ENCODE results near the gene ZSCAN2.

Gene ZSCAN2

GRCh38 chr15:84597296-84597695 lies 3.5 kb upstream of the ZSCAN2 start:
- FAIRE-seq: no peak
- DNase-seq (ENCODE audit: insufficient read length, low spot score): no peak

- FAIRE-seq: peak; percentile 8
- DNase-seq (ENCODE audit: insufficient read length, low spot score): no peak
Measured at GRCh38 chr15:84598250-84598649, 2.6 kb upstream of the ZSCAN2 start.

GRCh38 chr15:84598993-84599392 lies 1.8 kb upstream of the ZSCAN2 start:
- FAIRE-seq: no peak
- no peak for DNase-seq (ENCODE audit: insufficient read length, low spot score)

GRCh38 chr15:84599906-84600305 lies 903 bp upstream of the ZSCAN2 start:
- DNase-seq (ENCODE audit: insufficient read length, low spot score) (no peak), FAIRE-seq (no peak)

GRCh38 chr15:84600331-84600686 lies 500 bp upstream of the ZSCAN2 start:
- FAIRE-seq (no peak), DNase-seq (ENCODE audit: insufficient read length, low spot score) (no peak)

GRCh38 chr15:84601555-84601838 lies 688 bp downstream of the ZSCAN2 start:
- FAIRE-seq (no peak), DNase-seq (ENCODE audit: insufficient read length, low spot score) (no peak)

- no peak for DNase-seq (ENCODE audit: insufficient read length, low spot score)
- no peak for FAIRE-seq
Measured at GRCh38 chr15:84603630-84604379, 3.0 kb downstream of the ZSCAN2 start.

GRCh38 chr15:84604826-84605553 lies 4.2 kb downstream of the ZSCAN2 start:
- DNase-seq (ENCODE audit: insufficient read length, low spot score) (no peak), FAIRE-seq (no peak)

- FAIRE-seq (no peak), DNase-seq (ENCODE audit: insufficient read length, low spot score) (no peak)
Measured at GRCh38 chr15:84605554-84605882, 4.7 kb downstream of the ZSCAN2 start.

GRCh38 chr15:84606653-84607120 lies 5.9 kb downstream of the ZSCAN2 start:
- FAIRE-seq: no peak

GRCh38 chr15:84608707-84609284 lies 8.0 kb downstream of the ZSCAN2 start:
- DNase-seq (ENCODE audit: insufficient read length, low spot score): no peak
- no peak for FAIRE-seq

More at GRCh38 chr15:84606653-84607120, 5.9 kb downstream of the ZSCAN2 start:
- DNase-seq (ENCODE audit: insufficient read length, low spot score): no peak

- DNase-seq (ENCODE audit: insufficient read length, low spot score): no peak
- no peak for FAIRE-seq
Measured at GRCh38 chr15:84609818-84610525, 9.2 kb downstream of the ZSCAN2 start.

- FAIRE-seq: no peak
- no peak for DNase-seq (ENCODE audit: insufficient read length, low spot score)
Measured at GRCh38 chr15:84611631-84612030, 10.8 kb downstream of the ZSCAN2 start.

GRCh38 chr15:84616235-84616634 lies 15.4 kb downstream of the ZSCAN2 start:
- FAIRE-seq: no peak
- no peak for DNase-seq (ENCODE audit: insufficient read length, low spot score)

GRCh38 chr15:84620626-84621025 lies 19.8 kb downstream of the ZSCAN2 start:
- DNase-seq (ENCODE audit: insufficient read length, low spot score) (no peak), FAIRE-seq (no peak)

- FAIRE-seq (no peak), DNase-seq (ENCODE audit: insufficient read length, low spot score) (no peak)
Measured at GRCh38 chr15:84621358-84621979, 20.7 kb downstream of the ZSCAN2 start.

GRCh38 chr15:84624359-84624758 lies 23.6 kb downstream of the ZSCAN2 start:
- DNase-seq (ENCODE audit: insufficient read length, low spot score): no peak
- FAIRE-seq: no peak

GRCh38 chr15:84625123-84625522 lies 24.3 kb downstream of the ZSCAN2 start:
- FAIRE-seq (no peak), DNase-seq (ENCODE audit: insufficient read length, low spot score) (no peak)

GRCh38 chr15:84629033-84629432 lies 28.2 kb downstream of the ZSCAN2 start:
- DNase-seq (ENCODE audit: insufficient read length, low spot score) (no peak), FAIRE-seq (no peak)

- FAIRE-seq (no peak), DNase-seq (ENCODE audit: insufficient read length, low spot score) (no peak)
Measured at GRCh38 chr15:84631706-84632272, 31.0 kb downstream of the ZSCAN2 start.
